NCI-H2227 (cell line): ENCODE measurements around the gene PDE4A.

Experiments
- DNase-seq: peaks from one replicate; lab custom pipeline; 2025; ENCODE audit not compliant: unreplicated experiment; lab: John Stamatoyannopoulos, UW

PDE4A gene

DNA sequence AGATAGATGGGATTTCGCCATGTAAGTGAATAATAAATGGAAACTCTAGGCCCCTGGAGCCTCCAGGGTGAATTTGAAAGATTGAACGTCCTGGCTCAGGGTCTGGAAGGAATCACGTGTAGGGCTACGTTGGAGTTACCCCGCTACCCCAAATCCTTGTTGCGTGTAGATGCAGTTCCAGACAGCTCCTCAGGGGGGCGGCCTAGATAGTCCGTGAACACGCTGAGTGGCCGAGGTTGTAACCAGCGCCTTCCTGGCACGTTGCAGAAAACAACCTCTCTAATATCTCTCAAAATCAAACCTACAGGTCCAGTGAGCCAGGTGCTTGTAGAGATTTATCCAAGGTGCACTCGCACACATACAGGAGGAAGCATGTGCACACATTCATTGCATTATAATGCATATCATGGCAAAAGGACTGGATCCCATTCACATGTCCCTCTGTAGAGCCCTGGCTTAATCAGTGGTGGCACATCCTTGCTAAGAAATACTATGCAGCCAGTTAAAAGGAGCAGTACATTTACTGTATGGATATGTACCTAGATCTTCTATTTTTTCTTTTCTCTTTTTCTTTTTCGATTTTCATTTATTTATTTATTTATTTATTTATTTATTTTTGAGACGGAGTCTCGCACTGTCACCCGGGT is 85.4 kb downstream of the PDE4A start:
- no peak for DNase-seq

DNA sequence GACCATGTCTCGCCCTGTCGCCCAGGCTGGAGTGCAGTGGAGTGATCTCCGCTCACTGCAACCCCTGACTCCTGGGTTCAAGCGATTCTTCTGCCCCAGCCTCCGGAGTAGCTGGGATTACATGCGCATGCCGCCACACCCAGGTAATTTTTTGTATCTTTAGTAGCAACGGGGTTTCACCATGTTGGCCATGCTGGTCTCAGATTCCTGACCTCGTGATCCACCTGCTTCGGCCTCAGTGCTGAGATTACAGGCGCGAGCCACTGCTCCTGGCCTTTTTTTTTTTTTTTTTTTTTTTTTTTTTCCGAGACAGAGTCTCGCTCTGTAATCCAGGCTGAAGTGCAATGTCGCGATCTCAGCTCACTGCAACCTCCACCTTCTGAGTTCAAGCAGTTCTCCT is 87.7 kb downstream of the PDE4A start:
- no peak for DNase-seq

DNA sequence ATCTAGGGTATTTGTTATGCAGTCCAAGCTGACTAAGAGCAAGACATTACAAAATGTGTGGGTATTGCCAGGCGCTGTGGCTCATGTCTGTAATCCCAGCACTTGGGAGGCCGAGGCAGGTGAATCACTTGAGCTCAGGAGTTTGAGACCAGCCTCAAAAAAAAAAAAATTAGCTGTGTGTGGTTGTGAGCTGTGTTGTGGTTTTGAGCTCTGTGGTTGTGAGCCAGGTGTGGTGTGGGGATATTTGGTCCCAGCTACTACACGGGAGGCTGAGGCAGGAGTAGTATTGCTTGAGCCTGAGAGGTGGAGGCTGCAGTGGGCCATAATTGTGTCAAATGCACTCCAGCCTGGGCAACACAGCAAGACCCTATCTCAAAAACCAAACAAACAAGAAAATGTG is 88.4 kb downstream of the PDE4A start:
- DNase-seq = no peak

DNA sequence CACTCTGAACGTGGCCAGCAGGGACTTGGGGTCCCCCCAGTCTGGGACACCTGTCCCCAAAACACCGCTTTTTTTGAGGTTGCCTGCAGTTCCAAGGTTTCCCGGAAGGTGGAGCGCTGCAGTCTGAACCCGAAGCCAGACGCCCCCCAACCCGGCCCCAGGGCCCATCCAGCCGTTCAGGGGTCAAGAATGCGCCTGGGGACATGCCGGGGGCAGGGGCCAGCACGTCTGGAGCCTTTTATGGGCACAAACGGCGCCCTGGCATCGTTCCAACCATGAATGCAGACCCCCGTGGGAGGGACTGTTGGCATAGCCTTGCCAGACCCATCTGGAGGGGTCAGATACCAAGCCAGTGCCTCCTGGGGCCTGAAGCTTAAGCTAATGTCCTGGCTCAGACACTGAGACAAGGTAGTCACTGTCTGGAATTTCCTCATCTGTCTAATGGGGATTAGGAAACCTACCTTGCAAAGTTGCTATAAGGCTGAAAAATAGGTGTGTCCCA is 90.0 kb downstream of the PDE4A start:
- DNase-seq = peak; percentile 7

DNA sequence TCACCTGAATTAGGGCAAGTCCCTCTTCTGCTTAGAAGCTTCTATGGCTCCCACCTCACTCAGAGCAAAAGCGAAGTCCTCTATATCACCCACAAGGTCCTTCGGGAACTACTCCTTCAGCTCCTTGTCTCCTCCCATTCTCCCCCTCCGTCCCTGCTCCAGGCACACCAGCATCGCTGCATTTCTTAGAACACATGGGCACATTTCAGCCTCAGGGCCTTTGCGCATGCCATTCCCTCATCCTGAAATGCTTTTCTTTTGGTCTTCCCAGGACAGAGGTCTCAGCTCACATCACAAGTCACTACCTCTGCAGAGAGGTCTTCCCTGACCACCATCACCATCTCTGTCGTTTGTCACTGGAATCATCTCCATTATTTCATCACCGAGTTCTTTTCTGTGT is 92.9 kb downstream of the PDE4A start:
- DNase-seq = no peak

DNA sequence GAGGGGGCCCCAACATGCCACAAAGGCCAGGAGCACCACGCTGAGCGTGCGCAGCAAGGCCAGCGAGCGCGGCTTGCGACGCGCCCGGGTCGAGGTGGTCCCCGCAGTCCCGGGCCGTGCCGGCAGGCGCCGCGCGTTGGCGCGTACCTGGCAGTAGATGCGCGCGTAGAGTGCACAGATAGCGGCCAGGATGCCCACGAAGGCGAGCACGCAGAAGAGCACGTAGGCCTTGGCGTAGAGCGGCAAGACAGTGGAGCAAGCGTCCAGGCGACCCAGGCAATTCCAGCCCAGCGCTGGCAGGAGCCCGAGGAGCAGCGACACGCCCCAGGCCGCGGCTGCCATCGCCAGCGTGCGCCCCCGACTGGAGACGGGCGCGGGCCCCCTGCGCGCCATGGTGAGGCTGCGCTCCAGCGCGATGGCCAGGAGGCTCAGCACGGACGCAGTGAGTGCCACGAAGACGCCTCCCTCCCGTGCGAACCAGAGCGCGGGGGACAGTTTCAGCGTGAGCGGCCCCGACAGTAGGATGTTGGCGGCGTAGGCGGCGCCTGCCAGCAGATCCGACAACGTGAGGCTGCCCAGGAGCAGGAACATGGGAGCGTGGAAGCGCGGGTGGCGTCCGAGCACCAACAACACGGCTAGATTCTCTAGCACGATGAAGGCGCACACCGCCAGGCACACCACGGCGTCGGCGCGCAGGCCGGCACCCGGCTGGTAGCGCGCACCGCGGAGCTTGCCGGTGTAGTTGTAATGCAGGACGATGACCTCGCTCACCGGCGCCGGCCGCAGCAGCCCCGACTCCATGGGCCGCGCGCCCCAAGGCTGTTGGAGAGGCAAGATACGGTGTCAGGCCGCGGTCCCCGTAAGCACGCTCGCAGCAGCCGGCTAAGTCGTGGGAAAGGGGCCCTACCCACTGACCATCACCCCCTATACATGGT is 94.1 kb downstream of the PDE4A start:
- no peak for DNase-seq

DNA sequence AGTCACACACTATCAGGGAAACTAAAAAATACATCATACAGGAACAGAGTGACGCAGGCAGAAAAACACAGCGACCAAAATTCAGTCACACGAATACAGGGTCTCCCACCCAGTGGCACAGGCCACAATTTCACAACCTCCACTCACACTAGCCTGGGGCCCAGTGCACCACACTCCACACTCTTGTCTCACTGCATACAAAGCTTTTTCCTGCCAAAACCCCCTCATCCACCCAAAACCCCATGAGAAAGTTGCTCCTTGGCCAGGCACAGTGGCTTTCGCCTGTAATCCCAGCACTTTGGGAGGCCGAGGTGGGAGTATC is 95.7 kb downstream of the PDE4A start:
- DNase-seq = no peak

DNA sequence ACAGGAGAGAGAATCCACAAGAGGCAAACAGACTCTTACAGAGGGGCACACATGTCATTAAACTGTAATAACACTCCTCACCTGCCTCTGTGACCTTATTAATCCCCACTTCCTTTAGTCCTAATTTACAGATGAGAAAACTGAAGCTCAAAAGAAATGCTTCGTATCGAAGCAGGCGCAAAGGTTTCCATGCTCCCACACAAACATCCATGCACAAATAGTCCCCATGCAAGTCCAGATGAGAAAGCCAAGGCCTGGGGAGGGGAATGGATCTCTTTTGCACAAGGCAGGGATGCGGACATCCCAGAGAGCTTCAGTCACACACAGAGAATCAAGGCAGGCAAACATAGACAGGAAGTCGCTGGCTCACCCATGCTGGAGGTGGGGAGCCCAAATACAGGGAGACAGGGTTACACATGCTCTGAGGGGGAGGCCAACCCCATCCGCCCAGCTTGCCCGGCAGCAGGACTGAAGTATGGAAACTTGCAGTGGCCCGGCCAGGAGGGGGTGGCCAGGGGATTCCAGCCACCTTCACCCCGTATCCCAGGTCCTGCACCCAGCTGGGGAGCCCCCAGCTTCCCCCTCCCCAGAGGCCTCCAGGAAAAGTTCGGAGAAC is 96.4 kb downstream of the PDE4A start:
- no peak for DNase-seq

DNA sequence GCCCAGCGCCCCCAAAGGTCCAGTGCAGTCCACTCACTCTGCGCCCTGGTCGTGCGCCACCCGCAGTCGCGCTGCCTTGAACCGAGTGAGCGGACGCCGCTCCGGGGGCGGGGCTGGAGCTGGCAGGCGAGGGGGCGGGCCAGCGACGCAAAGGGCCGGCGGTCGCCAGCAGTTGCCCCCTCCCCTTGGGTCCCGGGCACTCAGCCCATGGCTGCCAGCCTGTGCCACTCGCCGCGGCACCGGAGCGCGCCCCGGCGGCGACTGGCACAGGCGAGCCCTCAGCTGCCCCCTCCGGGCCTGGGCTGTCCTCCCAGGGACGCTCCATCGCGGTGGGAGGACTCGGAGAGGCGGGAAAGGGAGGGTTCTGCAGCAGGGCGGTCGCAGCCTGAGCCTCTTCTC is 97.0 kb downstream of the PDE4A start, which contains the start of gene S1PR5:
Gene S1PR5 (minus strand): TSS at position 87 of the 399 bp plus-strand sequence. CDS start 2,436 bp downstream, outside the sequence.
- DNase-seq = peak; percentile 66

DNA sequence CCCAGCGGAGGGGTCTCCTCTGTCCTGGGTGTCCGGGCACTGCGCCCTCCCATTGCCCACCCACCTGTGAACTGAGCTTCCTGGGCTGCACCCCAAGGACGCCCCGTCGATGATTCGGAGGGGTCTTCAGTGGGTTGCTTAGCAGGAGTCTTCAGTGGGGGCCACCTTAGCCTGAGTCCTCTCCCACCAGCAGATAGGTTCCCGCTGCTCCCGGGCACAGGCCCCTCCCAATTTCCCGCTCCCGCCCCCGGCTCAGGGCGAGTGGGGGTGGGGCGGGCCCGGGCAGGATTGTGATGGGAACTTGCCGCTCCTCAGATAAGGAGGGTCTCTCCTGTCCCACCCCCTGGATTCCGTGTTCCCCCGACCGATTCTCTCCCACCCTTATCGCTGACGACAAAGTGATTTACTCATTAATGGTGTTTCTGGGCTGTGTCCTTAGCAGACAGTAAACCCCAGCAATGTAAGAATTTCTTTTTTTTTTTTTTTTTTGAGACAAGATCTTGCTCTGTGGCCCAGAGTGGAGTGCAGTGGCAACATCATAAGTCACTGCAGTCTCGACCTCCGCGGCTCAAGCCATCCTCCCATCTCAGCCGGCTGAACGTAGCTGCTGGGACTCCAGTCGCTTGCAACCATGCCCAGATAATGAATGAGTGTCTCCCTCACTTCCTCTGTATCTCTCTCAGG is 97.6 kb downstream of the PDE4A start:
- DNase-seq = peak; percentile 69

DNA sequence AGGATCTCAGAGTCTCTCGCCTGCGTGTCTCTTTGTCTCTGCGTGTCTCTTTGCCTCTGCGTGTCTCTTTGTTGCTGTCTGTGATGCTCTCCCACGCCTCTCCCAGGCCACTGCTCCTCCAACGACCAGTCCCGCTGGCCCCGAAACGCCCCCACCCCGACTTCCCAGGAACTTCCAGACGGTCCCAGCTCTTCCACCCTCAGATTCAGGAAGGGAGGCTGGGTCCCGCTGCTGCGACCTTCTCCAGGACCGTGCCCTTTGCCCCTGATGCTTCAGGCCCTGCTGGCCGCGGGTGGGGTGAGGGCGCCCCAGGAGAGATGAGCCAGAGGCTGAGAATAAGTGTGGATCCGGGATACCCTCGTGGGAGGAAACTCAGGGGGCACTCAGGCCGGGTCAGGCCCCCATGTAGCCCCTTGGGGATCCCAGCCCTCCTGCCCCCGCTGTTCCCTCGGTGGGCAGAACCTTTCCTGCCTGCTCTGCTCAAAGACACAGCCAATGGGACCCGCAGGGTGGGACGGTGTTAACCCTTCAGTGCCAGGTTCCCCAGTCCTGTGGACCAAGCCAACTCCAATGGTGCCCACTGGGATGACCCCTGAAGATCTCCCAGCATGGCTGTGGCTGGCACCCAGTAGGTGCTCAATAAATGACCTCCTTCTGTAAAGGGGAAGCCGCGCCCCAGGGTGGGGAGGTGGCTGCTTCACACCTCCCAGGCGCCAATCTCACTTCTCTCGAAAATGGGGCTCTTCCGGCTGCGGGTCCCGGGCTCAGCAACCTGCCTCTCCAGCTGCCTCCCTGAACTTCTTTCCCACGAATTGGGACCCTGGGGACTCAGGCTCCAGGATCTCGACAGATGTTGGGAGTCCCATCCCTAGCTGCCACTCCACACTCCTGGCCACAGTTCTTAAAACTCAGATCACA is 98.4 kb downstream of the PDE4A start:
- DNase-seq = no peak
